Stimulated activated CD4-positive, alpha-beta T cell treated with anti-CD3 and anti-CD28 coated beads, Interleukin-4, amount 100 ng/mL, for 1 hour (primary cell): ENCODE results near the gene DOHH.
A peak's percentile ranks its signal among the peaks of the same experiment; 100 is the strongest.
"Not testable (repeated sequence)": the region's sequence is repeated elsewhere in the genome, so short reads cannot be mapped to it uniquely, and the experiment has no call there.

Experiments
- DNase-seq: peaks from one replicate; pipeline ENCODE4 v3.0.0-alpha.2; 2020

DOHH gene

DNA sequence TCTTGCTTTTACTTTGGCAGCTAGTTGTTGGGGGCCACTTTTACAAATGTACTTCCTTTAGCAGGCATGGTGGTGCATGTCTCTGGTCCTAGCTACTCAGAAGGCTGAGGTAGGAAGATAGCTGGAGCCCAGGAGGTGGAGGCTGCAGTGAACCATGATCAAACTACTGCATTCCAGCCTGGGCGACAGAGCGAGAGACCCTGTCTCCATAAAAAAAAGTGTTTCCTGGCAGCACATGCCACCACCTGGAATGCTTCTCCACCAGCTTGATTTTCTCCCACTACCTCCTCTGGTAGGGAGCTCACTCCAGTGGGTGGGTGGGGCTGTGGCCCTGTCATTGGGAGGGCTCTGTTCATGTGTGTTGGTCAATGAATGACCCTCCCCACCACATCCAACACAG, 18.2 kb upstream of the DOHH start:
- no peak for DNase-seq

DNA sequence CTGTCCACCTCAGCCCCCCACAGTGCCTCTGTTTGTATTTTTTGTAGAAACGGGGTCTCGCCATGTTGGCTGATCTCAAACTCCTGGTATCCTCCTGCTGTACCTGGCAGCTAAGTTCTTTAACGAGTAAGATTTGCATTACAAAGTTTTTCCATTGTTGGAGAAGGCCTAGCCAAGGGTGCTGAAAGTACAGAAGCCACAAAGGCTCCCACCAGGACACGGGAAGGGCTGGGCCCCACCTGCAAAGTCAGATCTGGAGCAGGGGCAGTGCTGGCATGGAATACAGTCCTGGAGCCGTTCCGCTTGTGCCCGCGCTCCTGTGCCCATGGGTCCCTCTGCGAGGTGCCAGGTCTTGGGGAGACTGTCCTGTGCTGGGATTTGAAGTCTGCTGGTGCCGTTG, 17.8 kb upstream of the DOHH start:
- no peak for DNase-seq

DNA sequence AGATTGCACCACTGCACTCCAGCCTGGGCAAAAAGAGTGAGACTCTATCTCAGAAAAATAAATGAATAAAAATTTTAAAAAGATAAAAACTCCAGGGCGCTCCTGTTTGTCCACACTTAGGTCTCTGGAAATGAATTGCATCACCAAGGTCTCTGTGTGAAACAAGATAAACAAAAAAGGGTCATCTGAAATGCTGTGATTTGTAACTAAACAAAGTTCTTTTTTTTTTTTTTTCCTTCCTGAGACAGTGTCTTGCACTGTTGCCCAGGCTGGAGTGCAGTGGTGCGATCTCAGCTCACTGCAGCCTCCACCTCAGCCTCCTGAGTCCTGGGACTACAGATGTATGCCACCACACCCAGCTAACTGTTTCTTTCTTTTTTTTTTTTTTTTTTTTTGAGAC, 17.2 kb upstream of the DOHH start:
- DNase-seq: no peak

DNA sequence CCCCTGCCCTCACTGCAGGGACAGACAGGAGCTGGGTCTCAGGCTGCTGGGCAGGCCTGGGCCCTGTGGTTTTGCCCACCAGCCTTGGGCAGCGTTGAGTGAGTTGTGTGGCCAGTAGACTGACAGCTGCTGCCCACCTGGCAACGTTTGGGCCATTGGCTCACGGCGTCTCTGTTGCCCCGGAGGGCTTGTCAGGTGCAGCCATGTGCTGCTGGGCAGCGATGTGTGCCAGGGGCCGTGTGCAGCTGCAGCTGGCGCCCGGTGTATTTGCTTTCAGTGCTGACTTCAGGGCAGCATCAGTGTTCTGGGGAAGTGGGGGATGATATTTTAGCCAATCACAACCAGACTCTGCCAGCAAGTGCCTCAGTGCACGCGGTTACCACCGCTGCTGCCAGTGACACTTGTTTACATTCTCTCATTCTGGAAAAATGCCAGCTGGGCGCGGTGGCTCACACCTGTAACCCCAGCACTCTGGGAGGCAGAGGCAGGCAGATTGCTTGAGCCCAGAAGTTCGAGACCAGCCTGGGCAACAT, 16.3 kb upstream of the DOHH start:
- DNase-seq: no peak

DNA sequence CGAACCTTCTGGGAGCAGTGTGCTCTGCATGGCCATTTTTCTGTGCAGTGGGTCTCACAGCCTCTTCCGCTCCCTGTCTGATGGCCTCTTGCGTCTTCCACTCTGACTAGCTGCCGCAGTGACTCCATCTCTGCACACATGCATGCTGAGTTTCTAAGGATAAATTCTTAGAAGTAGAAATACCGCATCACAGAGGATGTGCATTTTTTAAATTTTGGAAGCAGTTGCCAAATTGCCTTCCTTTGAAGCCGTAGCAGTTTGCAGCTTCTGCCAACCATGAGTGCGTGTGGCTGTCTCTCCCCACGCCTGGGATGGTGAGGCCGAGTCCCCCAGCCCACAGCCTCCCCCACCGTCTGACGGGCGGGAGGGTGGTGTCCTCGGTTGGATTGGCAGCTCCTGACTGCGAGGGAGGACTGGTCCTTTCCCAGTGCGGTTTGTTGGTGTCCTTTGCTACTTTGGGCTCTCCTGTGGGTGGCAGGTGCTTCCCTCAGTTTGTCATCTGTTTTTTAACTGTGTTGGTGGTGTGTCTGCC, 15.5 kb upstream of the DOHH start:
- no peak for DNase-seq

DNA sequence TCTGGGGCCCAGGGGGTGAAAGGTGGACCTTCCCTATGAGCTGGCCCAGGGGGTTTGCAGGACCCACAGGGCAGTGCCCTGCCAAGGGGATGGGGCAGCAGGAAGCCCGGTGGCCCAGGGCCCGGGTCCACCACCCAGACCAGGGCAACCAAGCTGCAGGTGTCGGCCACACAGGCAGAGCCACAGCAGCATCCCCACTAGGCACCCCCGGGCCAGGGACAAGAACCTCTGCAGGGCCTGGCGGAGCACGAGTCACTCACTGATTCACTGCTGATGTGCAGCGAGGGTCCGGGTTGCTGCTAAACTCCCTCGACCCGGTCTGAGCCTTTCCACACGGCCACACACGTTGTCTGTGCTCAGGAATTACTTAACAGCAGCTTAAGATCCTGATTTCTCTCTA, 14.5 kb upstream of the DOHH start:
- no peak for DNase-seq

DNA sequence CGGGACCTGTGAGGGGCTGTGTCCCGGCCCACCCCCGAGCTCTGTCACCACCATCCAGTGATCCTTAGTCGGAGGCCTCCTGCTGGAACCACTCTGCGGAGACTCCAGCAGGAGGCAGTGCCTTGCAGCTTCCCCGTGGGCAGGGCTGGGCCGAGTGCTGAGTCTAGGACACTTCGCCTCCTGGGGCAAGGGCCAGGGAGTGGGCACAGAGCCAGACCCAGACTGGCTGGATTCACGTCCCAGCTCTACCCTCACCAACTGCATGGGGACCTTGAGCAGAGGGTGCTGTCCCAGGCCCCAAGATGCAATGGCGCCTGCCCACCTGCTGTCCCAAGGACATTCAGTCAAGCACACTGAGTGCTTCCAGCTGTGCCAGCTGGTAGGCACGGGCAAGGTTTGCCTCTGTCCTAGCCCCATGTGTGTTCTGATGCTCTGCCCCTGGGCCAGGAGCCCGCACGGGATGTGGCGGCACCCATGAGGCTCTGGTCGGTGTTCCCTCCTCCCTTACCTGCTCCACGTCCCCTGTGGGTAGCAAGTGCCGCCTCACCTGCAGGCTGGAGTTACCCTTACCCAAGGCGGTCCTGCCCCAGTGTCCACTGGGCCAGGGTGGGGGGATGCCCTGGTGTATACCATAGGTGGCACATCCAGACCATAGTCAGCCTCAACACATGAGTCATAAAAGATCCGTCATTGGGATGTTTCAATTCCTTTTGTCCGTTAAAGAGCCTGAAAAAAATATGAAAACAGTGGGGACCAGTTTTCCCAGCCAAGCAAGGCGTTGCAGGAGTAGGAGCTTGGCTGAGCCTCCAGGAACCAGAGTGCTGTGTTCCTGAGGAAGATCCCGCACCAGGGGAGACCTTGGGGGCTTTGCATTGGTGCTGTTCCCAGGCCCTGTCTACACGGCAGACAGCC, 13.0 kb upstream of the DOHH start:
- DNase-seq: no peak

DNA sequence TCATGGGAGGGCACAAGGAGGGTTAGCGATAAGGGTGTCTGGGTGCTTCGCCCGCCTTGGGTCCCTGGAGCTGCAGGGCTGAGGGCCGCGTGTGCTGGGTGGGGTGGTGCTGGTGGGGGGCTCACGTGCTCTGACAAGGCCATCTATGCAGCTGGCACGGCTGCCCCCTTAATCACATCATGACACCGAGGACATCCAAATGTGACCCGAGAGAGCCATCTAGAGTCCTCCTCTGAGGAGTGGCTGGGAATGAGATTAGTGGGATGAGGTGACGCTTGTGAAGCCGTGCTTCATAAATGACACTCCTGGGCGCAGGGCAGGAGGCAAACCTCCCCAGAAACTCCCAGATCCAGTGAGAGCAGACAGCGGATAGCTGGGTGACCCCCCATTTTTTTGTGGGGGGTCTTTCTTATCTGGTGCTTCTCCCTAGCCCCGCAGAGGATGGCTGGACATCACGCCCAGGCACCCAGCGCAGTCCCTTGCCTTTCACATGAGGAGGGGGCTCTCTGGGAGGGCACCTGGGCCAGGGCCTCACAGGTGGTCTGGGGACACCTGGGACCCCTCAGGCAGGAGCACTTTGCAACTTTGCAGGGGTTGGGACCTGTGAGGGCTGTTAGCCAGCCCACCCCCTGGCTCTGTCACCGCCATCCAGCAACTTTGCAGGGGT, 12.2 kb upstream of the DOHH start:
- DNase-seq: no peak

DNA sequence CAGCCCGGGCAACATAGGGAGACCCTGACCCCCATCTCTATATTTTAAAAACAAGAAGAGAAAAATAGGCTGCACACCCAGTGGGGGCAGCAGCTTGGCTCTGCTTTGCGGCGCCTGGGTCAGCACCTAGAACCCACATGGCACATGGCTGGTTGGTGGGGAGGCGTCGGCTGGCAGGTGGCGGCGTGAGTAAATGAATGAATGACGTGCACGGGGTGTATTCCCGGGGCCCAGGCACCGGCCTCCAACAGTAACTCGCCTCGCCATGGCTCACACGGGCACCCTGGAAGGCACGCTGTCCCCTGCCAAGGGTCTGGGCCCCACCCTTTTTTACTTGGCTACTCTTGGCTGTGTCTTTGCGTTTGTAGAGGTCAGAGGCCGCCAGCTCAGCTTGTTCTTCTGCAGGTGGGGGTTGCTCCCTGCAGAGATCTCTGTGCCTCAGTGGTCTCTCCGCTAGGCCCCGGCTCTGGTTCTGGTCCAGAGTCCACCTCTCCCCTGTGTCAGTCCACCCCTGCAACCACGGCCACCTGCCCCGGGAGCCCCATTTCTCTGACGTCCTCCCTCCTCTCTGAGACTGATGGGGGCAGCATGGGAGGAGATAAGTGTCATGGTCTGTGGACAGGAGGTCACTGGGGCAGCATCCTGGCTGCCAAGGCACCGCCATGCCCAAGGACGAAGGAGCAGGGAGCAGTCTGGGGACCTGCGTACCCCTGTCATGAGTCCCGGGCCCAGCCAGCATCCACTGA, 11.2 kb upstream of the DOHH start:
- DNase-seq: no peak

DNA sequence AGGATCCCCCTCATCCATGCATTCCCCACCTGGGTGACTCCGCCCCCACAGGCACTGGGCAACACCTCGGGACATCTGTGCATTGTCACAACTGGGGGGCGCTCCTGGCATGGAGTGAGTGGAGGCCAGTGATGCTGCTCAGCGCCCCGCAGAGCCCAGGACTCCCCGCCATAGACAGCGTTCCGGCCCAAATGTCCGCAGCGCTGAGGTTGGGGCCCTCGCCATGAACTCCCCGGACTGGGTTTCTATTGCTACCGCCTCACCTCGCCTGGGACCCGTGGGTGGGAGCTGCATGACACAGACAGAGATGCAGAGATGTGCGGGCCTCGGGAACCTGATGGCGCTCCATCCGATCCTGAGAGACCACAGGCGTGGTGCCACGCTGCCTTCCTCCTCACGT, 10.3 kb upstream of the DOHH start:
- DNase-seq: no peak

DNA sequence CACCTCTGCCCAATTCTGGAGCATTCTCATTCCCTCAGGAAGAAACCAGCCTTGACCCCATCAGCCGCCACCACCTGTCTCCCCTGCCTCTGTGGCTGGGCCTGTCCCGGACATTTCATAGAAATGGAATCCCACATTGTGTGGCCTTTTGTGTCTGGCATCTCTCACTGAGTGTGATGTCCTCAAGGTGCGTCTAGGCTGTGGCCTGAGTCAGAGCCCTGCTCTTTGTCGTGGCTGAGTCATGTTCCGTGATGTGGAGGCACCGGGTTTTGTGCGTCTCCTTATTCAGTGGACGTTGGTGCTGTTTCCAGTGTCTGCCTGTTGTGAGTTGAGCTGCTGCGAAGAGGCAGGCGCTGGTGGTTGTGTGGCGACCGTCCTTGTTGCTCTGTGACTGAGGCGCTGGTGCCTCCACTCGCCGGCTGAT, 9.1 kb upstream of the DOHH start:
- DNase-seq: no peak

DNA sequence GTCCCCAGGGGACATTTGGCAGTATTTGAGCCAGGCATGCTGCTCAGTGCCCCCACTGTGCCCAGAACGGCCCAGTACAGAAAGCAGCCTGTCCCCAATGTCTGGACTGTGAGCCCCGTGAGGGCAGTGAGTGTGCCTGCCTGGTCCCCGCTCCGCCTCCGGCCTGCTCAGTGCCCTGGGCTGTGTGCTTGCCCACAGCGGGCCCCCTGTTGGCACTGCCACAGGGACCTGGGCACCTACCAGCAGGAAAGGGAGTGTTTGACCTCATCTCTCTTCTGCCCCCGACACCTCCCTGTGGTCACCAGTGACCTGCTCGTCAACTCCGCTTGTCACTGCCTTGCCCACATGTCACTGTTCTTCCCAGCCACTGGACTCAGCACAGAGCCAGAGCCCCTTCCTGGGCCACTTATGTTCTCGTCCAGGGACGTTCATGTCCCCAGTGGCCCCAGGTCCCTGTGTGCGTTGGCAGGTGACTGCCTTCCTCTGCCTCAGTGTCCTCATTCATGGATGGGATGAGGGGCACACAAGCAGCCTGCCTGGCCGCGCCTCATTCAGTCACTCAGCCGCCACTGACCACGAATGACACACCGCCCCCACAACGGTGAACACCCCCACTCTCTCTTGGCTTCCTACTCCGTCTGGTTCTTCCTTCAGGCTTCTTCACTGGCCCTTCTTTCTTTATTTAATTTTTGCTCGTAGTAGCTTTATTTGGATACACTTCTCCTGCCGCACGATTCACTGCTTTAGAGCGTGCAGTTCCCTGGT, 8.5 kb upstream of the DOHH start:
- no peak for DNase-seq

DNA sequence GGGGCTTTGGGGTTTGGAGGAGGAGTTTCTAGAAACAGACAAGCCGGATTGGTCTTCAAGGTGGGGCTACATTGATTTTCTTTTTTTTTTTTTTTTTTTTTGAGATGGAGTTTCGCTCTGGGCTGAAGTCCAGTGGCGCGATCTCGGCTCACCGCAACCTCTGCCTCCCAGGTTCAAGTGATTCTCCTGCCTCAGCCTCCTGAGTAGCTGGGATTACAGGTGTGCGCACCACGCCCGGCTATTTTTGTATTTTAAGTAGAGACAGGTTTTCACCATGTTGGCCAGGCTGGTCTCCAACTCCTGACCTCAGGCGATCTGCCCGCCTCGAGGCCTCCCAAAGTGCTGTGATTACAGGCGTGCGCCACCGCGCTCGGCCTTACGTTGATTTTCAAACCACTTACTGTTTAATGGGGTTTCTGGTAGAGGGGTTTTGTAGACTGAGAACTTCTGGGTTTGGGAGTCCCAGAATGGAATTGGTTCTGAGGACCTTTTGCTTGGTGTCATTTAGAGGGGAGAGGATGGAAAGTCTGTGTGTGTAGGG, 7.7 kb upstream of the DOHH start:
- DNase-seq: not testable (repeated sequence)

DNA sequence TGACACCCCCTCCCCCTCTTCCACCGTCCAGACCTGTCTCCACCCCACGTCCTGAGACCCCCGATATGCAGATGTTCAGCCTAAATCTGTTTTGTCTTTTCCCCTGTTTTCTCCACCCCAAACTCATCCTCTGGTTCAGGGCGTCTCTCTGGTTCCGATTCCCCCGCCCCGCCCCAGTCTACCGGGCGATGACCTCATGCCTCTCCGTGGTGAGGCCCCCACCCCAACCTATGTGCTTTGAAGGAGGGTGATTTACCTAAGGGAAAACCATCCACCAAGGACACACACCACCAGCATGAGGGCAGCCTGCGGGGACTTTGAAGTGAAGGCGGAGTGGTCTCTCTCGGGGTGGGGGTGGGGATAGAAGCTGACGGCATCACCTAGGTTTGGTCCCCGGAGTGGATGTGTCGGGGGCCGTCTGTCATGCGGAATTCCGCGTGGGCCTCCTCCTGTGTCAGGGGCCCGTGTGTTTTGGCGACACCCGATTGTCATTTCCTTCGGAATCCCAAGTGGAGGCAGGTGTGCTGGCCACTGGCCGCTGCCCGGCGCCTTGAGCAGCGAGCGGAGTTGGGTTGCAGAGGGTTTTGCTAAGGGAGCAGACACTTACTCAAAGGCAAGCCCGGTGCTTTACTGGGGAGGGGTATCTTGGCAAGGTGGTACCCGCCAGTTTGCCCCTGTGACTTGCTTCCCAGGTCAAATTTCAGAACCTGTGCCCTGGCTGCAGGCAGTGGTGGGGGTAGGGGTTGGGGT, 7.1 kb upstream of the DOHH start:
- peak; percentile 52 for DNase-seq

DNA sequence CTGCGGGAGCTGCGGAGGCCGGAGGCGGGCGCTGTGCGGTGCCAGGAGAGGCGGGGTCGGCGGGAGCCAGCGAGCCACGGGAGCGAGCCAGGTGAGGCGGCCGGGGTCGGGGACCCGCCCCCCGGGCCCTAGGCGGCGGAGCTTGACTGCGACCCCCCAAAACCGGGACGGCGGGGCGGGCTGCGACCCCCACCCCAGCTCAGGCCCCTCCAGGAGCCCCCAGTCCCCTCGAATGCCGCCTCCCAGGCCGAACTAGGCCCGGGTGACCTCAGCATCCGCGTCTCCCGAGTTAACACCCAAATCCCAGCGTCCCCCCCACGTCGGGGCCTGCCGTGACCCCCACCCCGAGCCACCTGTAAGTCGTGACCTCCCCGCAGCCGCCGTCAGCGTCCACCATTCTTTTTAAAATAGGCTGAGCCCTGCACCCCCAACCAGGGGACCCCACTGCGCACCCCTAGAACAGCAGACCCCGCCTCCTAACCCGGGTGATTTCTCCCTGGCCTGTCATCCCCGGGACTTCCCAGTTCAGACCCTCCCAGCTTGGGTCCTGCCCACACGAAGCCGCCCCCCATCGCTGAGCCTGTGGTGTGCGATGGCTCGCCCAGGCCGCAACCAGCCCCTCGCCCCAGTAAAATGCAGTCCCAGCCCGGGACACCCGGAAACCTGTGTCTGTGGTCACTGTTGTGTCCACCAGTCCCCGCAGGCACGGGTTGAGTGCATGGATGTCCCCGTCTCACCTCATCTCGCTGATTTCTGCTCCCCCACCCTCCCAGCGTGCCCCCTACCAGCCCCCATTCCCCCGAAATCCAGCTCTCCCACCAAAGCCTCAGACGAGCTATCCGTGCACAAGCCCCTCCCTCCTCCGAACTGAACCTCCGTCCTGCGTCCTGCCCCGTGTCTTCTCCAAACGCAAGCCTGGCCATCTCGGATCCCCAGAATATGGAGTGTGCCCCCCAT, 6.2 kb upstream of the DOHH start:
- peak; percentile 29 for DNase-seq

DNA sequence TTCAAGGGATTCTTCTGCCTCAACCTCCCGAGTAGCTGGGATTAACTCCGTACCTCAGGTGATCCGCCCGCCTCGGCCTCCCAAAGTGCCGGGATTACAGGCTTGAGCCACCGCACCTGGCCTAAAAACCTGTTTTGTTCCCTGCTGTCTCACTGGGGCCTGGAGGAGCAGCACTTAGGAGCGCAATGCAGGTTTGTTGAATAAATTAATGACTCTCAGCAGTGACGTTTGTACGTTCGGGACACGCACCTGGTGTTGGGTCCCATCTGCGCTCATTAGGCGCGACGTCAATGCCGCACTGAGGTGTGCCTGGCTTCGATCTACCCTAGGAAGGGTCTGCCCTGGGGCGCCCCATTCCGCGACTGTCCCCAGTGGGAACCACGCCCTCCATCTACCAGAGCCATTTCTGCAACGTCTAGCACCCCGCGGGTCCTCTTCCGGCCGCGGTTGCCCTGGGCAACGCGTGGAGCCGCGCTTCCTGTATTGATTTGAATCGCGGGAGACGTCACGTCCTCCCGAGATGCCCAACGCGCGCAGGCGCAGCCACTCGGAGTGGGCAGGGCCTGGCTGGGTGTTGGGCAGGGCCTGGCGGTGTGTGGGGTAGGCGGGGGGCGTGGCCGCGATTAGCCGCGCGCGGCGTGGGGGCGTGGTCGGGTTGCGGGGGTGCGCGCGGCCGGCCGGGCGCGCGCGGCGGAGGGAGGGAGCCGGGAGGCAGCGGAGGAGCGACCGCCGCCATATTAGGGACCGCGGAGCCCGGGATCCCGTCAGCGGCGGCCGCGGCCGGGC, 5.3 kb upstream of the DOHH start, which contains the start of gene FZR1:
TSS of gene FZR1 (plus strand) at position 714 of the 786 bp plus-strand sequence. CDS start 16,679 bp downstream, outside the sequence.
- peak; percentile 99 for DNase-seq

DNA sequence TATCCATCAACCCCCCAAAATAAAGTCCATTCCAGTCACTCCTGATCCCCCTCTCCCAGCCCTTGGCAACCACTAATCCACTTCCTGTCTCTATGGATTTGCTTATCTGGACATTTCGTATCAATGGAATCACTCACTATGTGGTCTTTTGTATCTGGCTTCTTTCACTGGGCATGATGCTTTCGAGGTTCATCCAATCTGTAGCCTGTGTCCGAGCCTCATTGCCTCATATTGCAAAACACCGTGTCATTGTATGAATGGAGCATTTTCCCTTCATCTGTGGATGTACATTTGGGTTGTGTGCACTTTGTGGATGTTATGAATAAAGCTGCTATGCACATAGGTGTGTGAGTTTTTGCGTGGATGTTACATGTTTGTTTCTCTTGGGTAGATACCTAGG, 4.3 kb upstream of the DOHH start:
- no peak for DNase-seq

DNA sequence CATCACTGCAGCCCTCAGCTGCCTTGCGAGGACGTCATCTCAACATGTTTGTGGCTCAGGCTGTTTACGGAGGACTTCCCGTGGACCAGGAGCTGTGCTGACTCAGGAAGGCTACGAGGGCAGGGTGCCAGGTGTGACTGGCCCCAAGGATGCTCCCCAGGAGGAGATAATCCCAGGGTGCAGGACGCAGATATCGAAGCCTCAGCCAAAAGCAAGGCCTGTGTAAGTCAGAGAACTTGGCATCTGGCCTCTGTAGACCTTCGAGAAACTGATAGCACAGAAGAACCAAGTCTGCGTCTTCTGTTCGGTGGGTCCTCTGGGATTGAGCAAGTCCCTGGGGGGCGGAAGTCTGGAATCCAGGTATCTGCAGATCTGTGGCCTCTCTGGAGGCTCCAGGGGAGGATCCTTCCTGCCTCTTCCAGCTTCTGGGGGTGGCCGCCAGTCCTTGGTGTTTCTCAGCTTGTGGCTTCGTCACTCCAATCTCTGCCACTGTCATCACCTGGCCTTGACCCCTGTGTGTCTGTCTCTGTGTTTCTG, 2.6 kb upstream of the DOHH start:
- DNase-seq: no peak

DNA sequence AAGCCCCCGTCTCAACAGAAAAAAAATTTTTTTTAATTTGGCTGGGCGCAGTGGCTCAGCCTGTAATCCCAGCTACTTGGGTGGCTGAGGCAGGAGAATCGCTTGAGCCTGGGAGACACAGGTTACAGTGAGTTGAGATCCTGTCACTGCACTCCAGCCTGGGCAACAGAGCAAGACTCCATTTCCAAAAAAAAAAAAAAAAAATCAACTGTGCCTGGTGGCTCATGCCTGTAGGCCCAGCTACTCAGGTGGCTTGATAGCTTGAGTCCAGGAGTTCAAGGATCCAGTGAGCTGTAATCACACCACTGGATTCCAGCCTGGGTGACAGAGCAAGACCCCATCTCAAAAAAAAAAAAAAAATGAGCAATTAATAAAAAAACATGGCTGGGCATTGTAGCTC, 1.3 kb upstream of the DOHH start:
- DNase-seq: no peak
